22Rv1 (cell line): ENCODE results near the gene POLR1G.

Experiments
- ZFX ChIP-seq: fragments of 450-650 bp; IDR thresholded peaks from 2 replicates; pipeline ENCODE4 v1.6.1; 2017; ENCODE audit warnings: antibody characterized with exemption, borderline replicate concordance
- TF ChIP-seq, protein P1 (sequence below): fragments of 450-650 bp; IDR thresholded peaks from 2 replicates; pipeline ENCODE4 v1.5.1; 2017; ENCODE audit warnings: mild to moderate bottlenecking

DNA sequence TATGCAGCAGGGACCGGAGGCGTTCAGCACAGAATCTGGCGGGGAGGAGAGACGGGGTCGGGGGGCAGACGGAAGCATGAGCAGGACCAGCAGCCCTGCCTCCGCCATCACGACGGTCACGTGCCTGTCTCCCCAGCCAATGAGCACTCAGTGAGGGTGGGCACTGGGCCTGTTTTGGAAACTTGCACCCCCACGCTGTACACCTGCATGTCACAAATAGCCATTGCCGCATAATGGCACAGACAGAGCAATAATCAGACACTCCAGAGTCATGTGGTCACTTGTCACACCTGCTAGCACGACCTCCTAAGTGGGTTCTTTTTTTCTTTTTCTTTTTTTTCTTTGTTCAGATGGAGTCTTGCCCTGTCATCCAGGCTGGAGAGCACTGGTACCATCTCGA is 44.8 kb upstream of the POLR1G start:
- TF ChIP-seq, protein P1, sequence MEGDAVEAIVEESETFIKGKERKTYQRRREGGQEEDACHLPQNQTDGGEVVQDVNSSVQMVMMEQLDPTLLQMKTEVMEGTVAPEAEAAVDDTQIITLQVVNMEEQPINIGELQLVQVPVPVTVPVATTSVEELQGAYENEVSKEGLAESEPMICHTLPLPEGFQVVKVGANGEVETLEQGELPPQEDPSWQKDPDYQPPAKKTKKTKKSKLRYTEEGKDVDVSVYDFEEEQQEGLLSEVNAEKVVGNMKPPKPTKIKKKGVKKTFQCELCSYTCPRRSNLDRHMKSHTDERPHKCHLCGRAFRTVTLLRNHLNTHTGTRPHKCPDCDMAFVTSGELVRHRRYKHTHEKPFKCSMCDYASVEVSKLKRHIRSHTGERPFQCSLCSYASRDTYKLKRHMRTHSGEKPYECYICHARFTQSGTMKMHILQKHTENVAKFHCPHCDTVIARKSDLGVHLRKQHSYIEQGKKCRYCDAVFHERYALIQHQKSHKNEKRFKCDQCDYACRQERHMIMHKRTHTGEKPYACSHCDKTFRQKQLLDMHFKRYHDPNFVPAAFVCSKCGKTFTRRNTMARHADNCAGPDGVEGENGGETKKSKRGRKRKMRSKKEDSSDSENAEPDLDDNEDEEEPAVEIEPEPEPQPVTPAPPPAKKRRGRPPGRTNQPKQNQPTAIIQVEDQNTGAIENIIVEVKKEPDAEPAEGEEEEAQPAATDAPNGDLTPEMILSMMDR, result no peak
- TF ChIP-seq ZFX, result no peak
